ENCODE results near the gene GUCA2B. TPM values are rescaled to one million over a fixed set of nuclear protein-coding genes. Genes with fewer than 3 reads are reported as not detected.

GUCA2B gene
- total RNA-seq, 4 donors from 2014 or later, result not detected

DNA sequence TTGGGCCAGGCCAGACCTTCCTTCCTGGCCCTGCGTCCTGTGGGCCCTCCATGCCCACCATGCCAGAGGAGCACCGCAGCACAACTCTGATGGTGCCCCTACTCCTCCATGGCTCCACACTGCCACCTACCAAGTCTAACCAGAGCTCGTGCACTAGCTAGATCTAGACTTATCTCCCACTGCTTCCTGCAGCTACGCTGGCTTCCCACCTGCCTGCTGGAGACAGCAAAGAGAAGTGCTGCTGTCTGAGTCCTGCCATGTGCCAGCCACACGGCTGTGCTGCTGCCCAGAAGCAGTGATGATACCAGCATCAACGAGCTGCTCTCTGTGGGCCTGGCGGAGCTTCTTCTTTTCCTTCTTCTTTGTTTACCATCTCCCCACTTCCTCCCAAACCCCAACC lies 4.5 kb downstream of the GUCA2B start:
- DNase-seq (ENCODE audit: low spot score) (no peak), ATAC-seq (ENCODE audit: low FRiP score) (no peak)
- TF ChIP-seq CTCF (IDR thresholded peaks at IDR 0.05), result no peak

GRCh38 chr1:42158189-42158588 lies 5.0 kb downstream of the GUCA2B start:
- TF ChIP-seq CTCF (IDR thresholded peaks at IDR 0.05), result no peak
- ATAC-seq (ENCODE audit: low FRiP score) (no peak), DNase-seq (ENCODE audit: low spot score) (no peak)

- TF ChIP-seq CTCF (IDR thresholded peaks at IDR 0.05), result no peak
- DNase-seq (ENCODE audit: low spot score) (no peak), ATAC-seq (ENCODE audit: low FRiP score) (no peak)
Observed at GRCh38 chr1:42162181-42162580, 9.0 kb downstream of the GUCA2B start.

DNA sequence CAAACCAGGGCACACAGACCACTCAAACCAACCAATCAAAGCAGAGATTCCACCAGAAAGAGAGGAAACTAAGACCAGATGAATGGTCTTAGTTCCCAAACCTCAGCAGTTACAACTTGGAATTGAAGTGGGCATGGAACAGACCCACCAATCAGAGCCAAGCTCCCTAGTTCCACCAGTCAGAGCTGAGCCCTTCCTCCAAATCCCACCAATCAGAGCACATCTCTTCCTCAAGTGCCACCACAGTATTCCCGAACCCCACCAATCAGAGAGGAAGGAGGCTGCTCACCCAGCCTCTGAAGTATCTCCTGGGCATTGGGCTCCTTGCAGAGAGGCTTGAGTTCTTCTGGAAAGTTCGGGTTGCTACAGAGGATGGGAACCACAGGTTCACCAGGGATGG lies 9.9 kb downstream of the GUCA2B start:
- DNase-seq (ENCODE audit: low spot score) (no peak), ATAC-seq (ENCODE audit: low FRiP score) (no peak)
- TF ChIP-seq CTCF (IDR thresholded peaks at IDR 0.05), result no peak

- TF ChIP-seq CTCF (IDR thresholded peaks at IDR 0.05), result no peak
- ATAC-seq (ENCODE audit: low FRiP score) (no peak), DNase-seq (ENCODE audit: low spot score) (no peak)
Observed at GRCh38 chr1:42163536-42164503, 10.6 kb downstream of the GUCA2B start.

DNA sequence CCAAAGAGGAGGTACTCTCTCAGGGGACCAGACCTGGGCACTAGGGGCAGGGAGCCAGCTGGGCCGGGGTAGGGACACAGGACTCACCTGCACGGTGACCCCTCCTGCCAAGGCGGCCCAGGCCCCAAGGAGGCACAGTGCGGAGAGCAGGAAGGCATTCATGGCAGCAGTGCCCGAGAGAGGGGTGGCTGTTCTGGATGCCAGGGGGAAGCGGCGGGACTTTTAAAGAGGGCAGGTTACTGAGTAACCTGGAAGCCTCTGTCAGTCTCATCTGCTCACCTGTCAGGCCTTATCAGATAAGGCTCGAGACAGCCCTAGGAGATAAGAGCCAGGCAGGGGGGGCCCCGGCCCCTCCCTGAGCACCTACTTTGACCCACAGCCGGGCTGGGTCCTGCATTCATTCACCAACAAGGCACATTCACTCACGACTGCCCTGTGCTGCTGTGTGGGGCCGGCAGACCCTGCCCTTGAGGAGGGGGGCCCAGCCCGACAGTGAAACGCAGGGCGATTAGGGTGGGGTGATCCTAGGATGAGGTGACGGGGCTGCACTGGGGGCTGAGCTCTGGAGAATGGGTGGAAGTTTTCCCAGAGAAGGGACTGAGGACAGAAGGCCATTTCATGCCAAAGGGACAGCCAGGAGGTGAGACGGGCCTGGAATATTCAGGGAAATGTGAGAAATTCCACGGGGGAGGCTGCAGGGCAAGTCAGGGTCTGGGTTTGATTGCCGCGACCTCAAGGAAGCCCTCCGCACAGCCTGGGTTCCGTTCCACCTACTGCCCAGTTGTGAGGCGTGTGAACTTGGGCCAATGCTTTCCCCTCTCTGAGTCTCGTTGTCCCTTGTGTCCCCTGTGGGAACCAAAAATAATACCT lies 11.6 kb downstream of the GUCA2B start, which contains the start of gene GUCA2A:
Gene GUCA2A, minus strand, starts transcription at position 195 of the 870 bp plus-strand sequence. Its CDS starts 33 bp downstream, at position 162.
- ATAC-seq (ENCODE audit: low FRiP score) (no peak), DNase-seq (ENCODE audit: low spot score) (no peak)
- no peak for TF ChIP-seq CTCF (IDR thresholded peaks at IDR 0.05)

All from omental fat pad (tissue), 4 donors.